Erythroblast (primary cell): Measurements from ENCODE around the gene TULP4.

Experiments
- DNase-seq, 2 experiments: peaks; one replicate each; lab custom pipeline; 2025; lab: John Stamatoyannopoulos, UW
- GATA1 ChIP-seq: IDR thresholded peaks from 2 replicates; pipeline ENCODE4 v1.6.1; 2011; ENCODE audit warnings: low read depth, mild to moderate bottlenecking, control low read depth, low read length, moderate library complexity
- POLR2A ChIP-seq: IDR thresholded peaks from 2 replicates; pipeline ENCODE4 v1.6.1; 2011; ENCODE audit warnings: mild to moderate bottlenecking, low read length

TULP4 gene

GRCh38 chr6:158529629-158530028 lies 217.4 kb downstream of the TULP4 start:
- TF ChIP-seq POLR2A = no peak
- TF ChIP-seq GATA1 = no peak
- no peak for DNase-seq

- TF ChIP-seq POLR2A (no peak), GATA1 (no peak)
- no peak for DNase-seq
Measured at GRCh38 chr6:158531566-158531965, 219.3 kb downstream of the TULP4 start.

- no peak for DNase-seq
- TF ChIP-seq GATA1 = no peak
- no peak for TF ChIP-seq POLR2A
Measured at GRCh38 chr6:158531970-158532369, 219.7 kb downstream of the TULP4 start.

- peak; percentile 79 for DNase-seq
- TF ChIP-seq POLR2A (no peak), GATA1 (no peak)
Measured at GRCh38 chr6:158536084-158536890, 224.0 kb downstream of the TULP4 start.

GRCh38 chr6:158536891-158537798 lies 224.9 kb downstream of the TULP4 start:
- TF ChIP-seq POLR2A = no peak
- TF ChIP-seq GATA1 = no peak
- no peak for DNase-seq

GRCh38 chr6:158538741-158539140 lies 226.5 kb downstream of the TULP4 start:
- TF ChIP-seq GATA1 (no peak), POLR2A (no peak)
- DNase-seq = no peak

GRCh38 chr6:158539413-158539812 lies 227.1 kb downstream of the TULP4 start:
- TF ChIP-seq POLR2A = no peak
- no peak for TF ChIP-seq GATA1
- DNase-seq = no peak

- TF ChIP-seq POLR2A = no peak
- no peak for TF ChIP-seq GATA1
- DNase-seq = no peak
Measured at GRCh38 chr6:158539881-158540280, 227.6 kb downstream of the TULP4 start.

GRCh38 chr6:158543606-158544185 lies 231.4 kb downstream of the TULP4 start:
- peak; percentile 21 to 40 for DNase-seq
- TF ChIP-seq POLR2A (no peak), GATA1 (no peak)

- no peak for DNase-seq
- no peak for TF ChIP-seq POLR2A
- no peak for TF ChIP-seq GATA1
Measured at GRCh38 chr6:158544428-158544827, 232.2 kb downstream of the TULP4 start.

GRCh38 chr6:158545043-158545966 lies 233.0 kb downstream of the TULP4 start:
- TF ChIP-seq GATA1 = no peak
- TF ChIP-seq POLR2A = no peak
- no peak for DNase-seq

GRCh38 chr6:158548418-158549161 lies 236.3 kb downstream of the TULP4 start:
- TF ChIP-seq POLR2A (no peak), GATA1 (no peak)
- DNase-seq = no peak
